Astrocyte (in vitro differentiated cells and primary cell): Measurements from ENCODE around the gene PEX5L. TPM values are rescaled to one million over a fixed set of nuclear protein-coding genes. Genes with fewer than 3 reads are reported as not detected.

Experiments used
- DNase-seq: peaks from one replicate; pipeline ENCODE4 v3.0.0-alpha.2; 2010; ENCODE audit warnings: low read depth
- FAIRE-seq: peaks from 2 replicates; lab custom pipeline; 2011; peaks lifted over from hg19 to GRCh38; lab: Jason Lieb, UNC
- H2AFZ ChIP-seq: 2 replicates; pipeline ENCODE4 v1.6.0; 2012; ENCODE audit warnings: low read depth, low read length, inconsistent platforms
- H3K27ac ChIP-seq: 2 replicates; pipeline ENCODE4 v1.5.1; 2011; ENCODE audit warnings: low read depth, low read length, inconsistent platforms
- H3K27me3 ChIP-seq: 2 replicates; pipeline ENCODE4 v1.6.0; 2011; ENCODE audit warnings: low read length, inconsistent platforms; ENCODE audit not compliant: insufficient read depth
- H3K36me3 ChIP-seq: 2 replicates; pipeline ENCODE4 v1.5.1; 2011; ENCODE audit warnings: low read length, inconsistent platforms; ENCODE audit not compliant: insufficient read depth
- H3K4me1 ChIP-seq: 2 replicates; pipeline ENCODE4 v1.5.1; 2011; ENCODE audit warnings: low read length, inconsistent platforms; ENCODE audit not compliant: insufficient read depth
- H3K4me2 ChIP-seq: 2 replicates; pipeline ENCODE4 v1.6.0; 2012; ENCODE audit warnings: low read length, inconsistent platforms
- H3K4me3 ChIP-seq: 2 replicates; pipeline ENCODE4 v1.5.1; 2011; ENCODE audit warnings: low read depth, mild to moderate bottlenecking, low read length, inconsistent platforms; ENCODE audit not compliant: insufficient read depth
- H3K79me2 ChIP-seq: 2 replicates; pipeline ENCODE4 v1.6.0; 2012; ENCODE audit warnings: mild to moderate bottlenecking, low read length, inconsistent platforms; ENCODE audit not compliant: insufficient read depth
- H3K9ac ChIP-seq: 2 replicates; pipeline ENCODE4 v1.6.0; 2012; ENCODE audit warnings: mild to moderate bottlenecking, low read length, inconsistent platforms
- H3K9me3 ChIP-seq: 2 replicates; pipeline ENCODE4 v1.5.1; 2012; ENCODE audit warnings: low read depth, mild to moderate bottlenecking, low read length, inconsistent platforms; ENCODE audit not compliant: insufficient read depth
- H4K20me1 ChIP-seq: 2 replicates; pipeline ENCODE4 v1.6.0; 2012; ENCODE audit warnings: low read length, inconsistent platforms; ENCODE audit not compliant: insufficient read depth
- H3K27ac Mint-ChIP-seq: one replicate; pipeline ENCODE4 v1.8.0; 2021; ENCODE audit warnings: mild to moderate bottlenecking, mixed read lengths; ENCODE audit not compliant: unreplicated experiment
- H3K27me3 Mint-ChIP-seq: one replicate; pipeline ENCODE4 v1.8.0; 2021; ENCODE audit warnings: low read depth, mixed read lengths; ENCODE audit not compliant: unreplicated experiment
- H3K36me3 Mint-ChIP-seq: one replicate; pipeline ENCODE4 v1.8.0; 2021; ENCODE audit warnings: low read depth, mixed read lengths; ENCODE audit not compliant: unreplicated experiment
- H3K4me1 Mint-ChIP-seq: one replicate; pipeline ENCODE4 v1.8.0; 2021; ENCODE audit warnings: low read depth, mixed read lengths; ENCODE audit not compliant: unreplicated experiment
- H3K4me3 Mint-ChIP-seq: one replicate; pipeline ENCODE4 v1.8.0; 2021; ENCODE audit warnings: mild to moderate bottlenecking, moderate library complexity, mixed read lengths; ENCODE audit not compliant: unreplicated experiment
- H3K9me3 Mint-ChIP-seq: one replicate; pipeline ENCODE4 v1.8.0; 2021; ENCODE audit warnings: mild to moderate bottlenecking, mixed read lengths; ENCODE audit not compliant: unreplicated experiment
- CTCF ChIP-seq: IDR thresholded peaks from 2 replicates; pipeline ENCODE4 v1.5.1; 2011; ENCODE audit warnings: low read depth, mild to moderate bottlenecking, inconsistent platforms, low read length, moderate library complexity; ENCODE audit not compliant: insufficient read depth
- EZH2 ChIP-seq: IDR thresholded peaks from 2 replicates; pipeline ENCODE4 v1.6.1; 2012; ENCODE audit warnings: mild to moderate bottlenecking, low read length, inconsistent platforms; ENCODE audit not compliant: insufficient read depth
- total RNA-seq: library from RNA; stranded (reverse); gene quantifications from 2 replicates; pipeline ENCODE4 v1.2.1, GENCODE V29; 2021

PEX5L gene
- total RNA-seq, 1 donor from 2014 or later = 0.43 TPM

- Histone ChIP-seq H3K9me3 (no peaks in the 10 kb centered on the region), H3K36me3 (no peaks in the 10 kb centered on the region), H3K79me2 (no peaks in the 10 kb centered on the region), H2AFZ (no peak overlapping the region), H3K27ac (no peak overlapping the region), H3K27me3 (no peaks in the 10 kb centered on the region), H3K4me2 (no peak overlapping the region), H4K20me1 (no peaks in the 10 kb centered on the region), H3K4me3 (no peak overlapping the region), H3K9ac (no peak overlapping the region), H3K4me1 (no peaks in the 10 kb centered on the region)
- no peak for TF ChIP-seq CTCF
- TF ChIP-seq EZH2 = no peak
- FAIRE-seq (no peak), DNase-seq (no peak)
- no peak overlapping the region for H3K27ac Mint-ChIP-seq
- no peaks in the 10 kb centered on the region for H3K36me3 Mint-ChIP-seq
- H3K4me3 Mint-ChIP-seq = no peak overlapping the region
- no peaks in the 10 kb centered on the region for H3K4me1 Mint-ChIP-seq
- H3K27me3 Mint-ChIP-seq = no peaks in the 10 kb centered on the region
- no peaks in the 10 kb centered on the region for H3K9me3 Mint-ChIP-seq
These were observed 102.8 kb downstream of the PEX5L start for GRCh38 chr3:179933914-179934313.

- FAIRE-seq (no peak), DNase-seq (no peak)
- no peaks in the 10 kb centered on the region for H3K36me3 ChIP-seq
- H3K9me3 Mint-ChIP-seq = no peaks in the 10 kb centered on the region
- H3K27ac ChIP-seq = no peak overlapping the region
- H3K9ac ChIP-seq = no peak overlapping the region
- no peak overlapping the region for H3K4me3 ChIP-seq
- H4K20me1 ChIP-seq = no peaks in the 10 kb centered on the region
- H3K79me2 ChIP-seq = no peaks in the 10 kb centered on the region
- no peaks in the 10 kb centered on the region for H3K36me3 Mint-ChIP-seq
- H3K27me3 Mint-ChIP-seq = no peaks in the 10 kb centered on the region
- no peaks in the 10 kb centered on the region for H3K9me3 ChIP-seq
- no peaks in the 10 kb centered on the region for H3K4me1 Mint-ChIP-seq
- H3K4me3 Mint-ChIP-seq = no peak overlapping the region
- H3K4me1 ChIP-seq = no peaks in the 10 kb centered on the region
- no peaks in the 10 kb centered on the region for H3K27me3 ChIP-seq
- no peak overlapping the region for H2AFZ ChIP-seq
- no peak for TF ChIP-seq CTCF
- no peak for TF ChIP-seq EZH2
- no peak overlapping the region for H3K4me2 ChIP-seq
- no peak overlapping the region for H3K27ac Mint-ChIP-seq
These were observed 103.7 kb downstream of the PEX5L start for GRCh38 chr3:179933080-179933479.

GRCh38 chr3:179932674-179933073 is 104.1 kb downstream of the PEX5L start:
- H3K79me2 ChIP-seq = no peaks in the 10 kb centered on the region
- Mint-ChIP-seq H3K4me3 (no peak overlapping the region), H3K27ac (no peak overlapping the region), H3K4me1 (no peaks in the 10 kb centered on the region), H3K9me3 (no peaks in the 10 kb centered on the region), H3K36me3 (no peaks in the 10 kb centered on the region), H3K27me3 (no peaks in the 10 kb centered on the region)
- H3K27ac ChIP-seq = no peak overlapping the region
- no peak overlapping the region for H3K4me2 ChIP-seq
- FAIRE-seq (no peak), DNase-seq (no peak)
- H3K9ac ChIP-seq = no peak overlapping the region
- no peaks in the 10 kb centered on the region for H3K4me1 ChIP-seq
- no peak overlapping the region for H3K4me3 ChIP-seq
- no peaks in the 10 kb centered on the region for H4K20me1 ChIP-seq
- H3K27me3 ChIP-seq = no peaks in the 10 kb centered on the region
- H3K9me3 ChIP-seq = no peaks in the 10 kb centered on the region
- no peak for TF ChIP-seq EZH2
- no peak for TF ChIP-seq CTCF
- no peaks in the 10 kb centered on the region for H3K36me3 ChIP-seq
- no peak overlapping the region for H2AFZ ChIP-seq
